ENCODE results near the gene NOX3.

NOX3 gene

GRCh38 chr6:155436981-155437749 is 18.5 kb downstream of the NOX3 start:
- Histone ChIP-seq H3K27ac (ENCODE audit: low read length) (no peak overlapping the region), H3K27me3 (ENCODE audit: insufficient read depth, low read length, poor library complexity) (no peaks in the 10 kb centered on the region), H4K20me1 (ENCODE audit: insufficient read depth, low read length) (no peaks in the 10 kb centered on the region), H3K9ac (ENCODE audit: low read depth, low read length) (no peak overlapping the region), H3K79me2 (ENCODE audit: insufficient read depth, low read length) (no peaks in the 10 kb centered on the region), H2AFZ (ENCODE audit: low read depth, low read length) (no peak overlapping the region), H3K9me3 (ENCODE audit: insufficient read depth, low read length, severe bottlenecking) (no peaks in the 10 kb centered on the region), H3K36me3 (ENCODE audit: insufficient read depth, low read length) (no peaks in the 10 kb centered on the region), H3K4me2 (ENCODE audit: insufficient read depth, low read length) (no peak overlapping the region), H3K4me1 (ENCODE audit: insufficient read depth, low read length) (no peaks in the 10 kb centered on the region), H3K4me3 (ENCODE audit: low read depth in 1 of 2, low read length in 2 of 2) (no peak overlapping the region)
- ATAC-seq (ENCODE audit: insufficient read depth, low read depth) (no peak), DNase-seq (no peak)
- TF ChIP-seq EZH2 (IDR thresholded peaks at IDR 0.05; ENCODE audit: borderline replicate concordance, low read depth, low read length, severe bottlenecking): no peak

- no peaks in the 10 kb centered on the region for H3K27me3 ChIP-seq (ENCODE audit: insufficient read depth, low read length, poor library complexity)
- H3K36me3 ChIP-seq (ENCODE audit: insufficient read depth, low read length): no peaks in the 10 kb centered on the region
- no peak overlapping the region for H3K4me3 ChIP-seq (ENCODE audit: low read depth in 1 of 2, low read length in 2 of 2)
- DNase-seq (no peak), ATAC-seq (ENCODE audit: insufficient read depth, low read depth) (no peak)
- no peak overlapping the region for H3K4me2 ChIP-seq (ENCODE audit: insufficient read depth, low read length)
- no peak overlapping the region for H3K27ac ChIP-seq (ENCODE audit: low read length)
- H3K79me2 ChIP-seq (ENCODE audit: insufficient read depth, low read length): no peaks in the 10 kb centered on the region
- H3K9ac ChIP-seq (ENCODE audit: low read depth, low read length): no peak overlapping the region
- H4K20me1 ChIP-seq (ENCODE audit: insufficient read depth, low read length): no peaks in the 10 kb centered on the region
- H3K4me1 ChIP-seq (ENCODE audit: insufficient read depth, low read length): no peaks in the 10 kb centered on the region
- no peaks in the 10 kb centered on the region for H3K9me3 ChIP-seq (ENCODE audit: insufficient read depth, low read length, severe bottlenecking)
- no peak for TF ChIP-seq EZH2 (IDR thresholded peaks at IDR 0.05; ENCODE audit: borderline replicate concordance, low read depth, low read length, severe bottlenecking)
- no peak for TF ChIP-seq CTCF (IDR thresholded peaks at IDR 0.05; ENCODE audit: borderline replicate concordance, extremely low read depth, low read length, poor library complexity, severe bottlenecking)
- no peak overlapping the region for H2AFZ ChIP-seq (ENCODE audit: low read depth, low read length)
Measured at GRCh38 chr6:155434829-155435423, 20.7 kb downstream of the NOX3 start.

- Histone ChIP-seq H4K20me1 (ENCODE audit: insufficient read depth, low read length) (no peaks in the 10 kb centered on the region), H3K79me2 (ENCODE audit: insufficient read depth, low read length) (no peaks in the 10 kb centered on the region), H2AFZ (ENCODE audit: low read depth, low read length) (no peak overlapping the region), H3K9ac (ENCODE audit: low read depth, low read length) (no peak overlapping the region), H3K4me2 (ENCODE audit: insufficient read depth, low read length) (no peak overlapping the region), H3K9me3 (ENCODE audit: insufficient read depth, low read length, severe bottlenecking) (no peaks in the 10 kb centered on the region), H3K27me3 (ENCODE audit: insufficient read depth, low read length, poor library complexity) (no peaks in the 10 kb centered on the region), H3K4me3 (ENCODE audit: low read depth in 1 of 2, low read length in 2 of 2) (no peak overlapping the region), H3K4me1 (ENCODE audit: insufficient read depth, low read length) (no peaks in the 10 kb centered on the region), H3K27ac (ENCODE audit: low read length) (no peak overlapping the region), H3K36me3 (ENCODE audit: insufficient read depth, low read length) (no peaks in the 10 kb centered on the region)
- ATAC-seq (ENCODE audit: insufficient read depth, low read depth) (no peak), DNase-seq (no peak)
- TF ChIP-seq EZH2 (IDR thresholded peaks at IDR 0.05; ENCODE audit: borderline replicate concordance, low read depth, low read length, severe bottlenecking) (no peak), CTCF (IDR thresholded peaks at IDR 0.05; ENCODE audit: borderline replicate concordance, extremely low read depth, low read length, poor library complexity, severe bottlenecking) (no peak)
Measured at GRCh38 chr6:155434096-155434495, 21.5 kb downstream of the NOX3 start.

GRCh38 chr6:155432293-155432692 is 23.3 kb downstream of the NOX3 start:
- Histone ChIP-seq H3K79me2 (ENCODE audit: insufficient read depth, low read length) (no peaks in the 10 kb centered on the region), H3K4me1 (ENCODE audit: insufficient read depth, low read length) (no peaks in the 10 kb centered on the region), H3K27me3 (ENCODE audit: insufficient read depth, low read length, poor library complexity) (no peaks in the 10 kb centered on the region), H3K36me3 (ENCODE audit: insufficient read depth, low read length) (no peaks in the 10 kb centered on the region), H2AFZ (ENCODE audit: low read depth, low read length) (no peak overlapping the region), H3K9ac (ENCODE audit: low read depth, low read length) (no peak overlapping the region), H3K4me3 (ENCODE audit: low read depth in 1 of 2, low read length in 2 of 2) (no peak overlapping the region), H3K9me3 (ENCODE audit: insufficient read depth, low read length, severe bottlenecking) (no peaks in the 10 kb centered on the region), H4K20me1 (ENCODE audit: insufficient read depth, low read length) (no peaks in the 10 kb centered on the region), H3K27ac (ENCODE audit: low read length) (no peak overlapping the region), H3K4me2 (ENCODE audit: insufficient read depth, low read length) (no peak overlapping the region)
- ATAC-seq (ENCODE audit: insufficient read depth, low read depth) (no peak), DNase-seq (no peak)
- TF ChIP-seq CTCF (IDR thresholded peaks at IDR 0.05; ENCODE audit: borderline replicate concordance, extremely low read depth, low read length, poor library complexity, severe bottlenecking) (no peak), EZH2 (IDR thresholded peaks at IDR 0.05; ENCODE audit: borderline replicate concordance, low read depth, low read length, severe bottlenecking) (no peak)

Measured in DND-41 (cell line).